C4-2B (cell line): Measurements from ENCODE around the gene ZFYVE28.
"Not testable (repeated sequence)": the region's sequence is repeated elsewhere in the genome, so short reads cannot be mapped to it uniquely, and the experiment has no call there.

Source experiments
- H3K27ac ChIP-seq: fragments of 450-650 bp; 2 replicates; pipeline ENCODE4 v1.5.1; 2017
- CTCF ChIP-seq: fragments of 450-650 bp; conservative IDR thresholded peaks from 2 replicates; pipeline ENCODE4 v1.5.1; 2017; ENCODE audit warnings: mild to moderate bottlenecking
- ZFX ChIP-seq: fragments of 450-650 bp; IDR thresholded peaks from 2 replicates; pipeline ENCODE4 v1.6.1; 2017

ZFYVE28 gene

GRCh38 chr4:2417765-2418649 lies at the start of gene ZFYVE28:
Gene ZFYVE28 (minus strand): TSS chr4:2418645. CDS start chr4:2418323, 322 bp downstream.
- TF ChIP-seq ZFX: peak; percentile 37; the same call in 1 of the 2 replicates
- TF ChIP-seq CTCF: no peak
- peak within 1 kb of the TSS; percentile 8; the same call in 1 of the 2 replicates for H3K27ac ChIP-seq

GRCh38 chr4:2465544-2465943 lies 47.1 kb upstream of the ZFYVE28 start:
- H3K27ac ChIP-seq: not testable (repeated sequence)

GRCh38 chr4:2465032-2465431 lies 46.6 kb upstream of the ZFYVE28 start:
- no peak overlapping the region for H3K27ac ChIP-seq
- TF ChIP-seq ZFX (no peak), CTCF (no peak)

- peak overlapping the region; percentile 68 for H3K27ac ChIP-seq
- TF ChIP-seq CTCF (peak; percentile 46), ZFX (no peak)
These were observed 44.7 kb upstream of the ZFYVE28 start for GRCh38 chr4:2462992-2463762.

- H3K27ac ChIP-seq: peak overlapping the region; percentile 68
- TF ChIP-seq CTCF (peak; percentile 78), ZFX (peak; percentile 88)
These were observed 44.0 kb upstream of the ZFYVE28 start for GRCh38 chr4:2462218-2462991.

GRCh38 chr4:2461246-2461960 lies 43.0 kb upstream of the ZFYVE28 start:
- TF ChIP-seq ZFX (no peak), CTCF (no peak)
- no peak overlapping the region; the same call in 1 of the 2 replicates for H3K27ac ChIP-seq
